ENCODE data around the gene DACT1. TPM values are rescaled to one million over a fixed set of nuclear protein-coding genes. Genes with fewer than 3 reads are reported as not detected.

Gene DACT1
- total and polyA plus RNA-seq, 2 of the 13 experiments (the other 11 are each of a cell fraction or from before 2014, with no cell fraction given), result 0.01 TPM; not detected in 1

GRCh38 chr14:58656671-58657411 lies 19.1 kb downstream of the DACT1 start:
- Histone ChIP-seq H3K27ac (ENCODE audit: extremely low read length, insufficient read depth, low read length) (no peak overlapping the region), H3K79me2 (ENCODE audit: insufficient read depth, low read length) (no peaks in the 10 kb centered on the region), H3K9ac (ENCODE audit: insufficient read depth, low read depth, low read length) (no peak overlapping the region), H3K9me3 (ENCODE audit: low read length) (no peaks in the 10 kb centered on the region), H3K4me3 (replicated peaks in 1 of 3; ENCODE audit: insufficient read depth in 1 of 3, low read depth in 2 of 3, low read length in 3 of 3) (no peak overlapping the region), H3K36me3 (replicated peaks in 1 of 2; ENCODE audit: control insufficient read depth in 1 of 2, insufficient read depth in 2 of 2, low read length in 2 of 2) (no peaks in the 10 kb centered on the region), H3K27me3 (ENCODE audit: control insufficient read depth in 1 of 2, insufficient read depth in 2 of 2, low read length in 2 of 2) (no peaks in the 10 kb centered on the region), H4K20me1 (ENCODE audit: insufficient read depth, low read length) (no peaks in the 10 kb centered on the region), H3K4me1 (ENCODE audit: insufficient read depth, low read length) (no peaks in the 10 kb centered on the region), H2AFZ (ENCODE audit: low read length) (no peak overlapping the region), H3K4me2 (ENCODE audit: low read depth, low read length) (no peak overlapping the region)
- in situ Hi-C loops (cut with HindIII; ENCODE audit: extremely low pct_ligation_motif_present, low pct_unique_long_range_greater_than_20kb) (no loop called here), intact Hi-C loops (cut with micrococcal nuclease; ENCODE audit: unreplicated experiment) (no loop called here)
- CTCF ChIA-PET (ENCODE audit: low intra/inter-chr PET ratio, low total read pairs), result no interaction called here
- ATAC-seq (no peak), FAIRE-seq (no peak), DNase-seq (ENCODE audit: low spot score) (no peak)
- POLR2A ChIA-PET, result no interaction called here
- 4% methylated on average over 3 of the region's 3 CpGs for WGBS (ENCODE audit: low lambda C conversion rate)
- BruUV-seq (replicated peaks), result no TSS peak
- no peak for TF ChIP-seq PCBP1 (IDR thresholded peaks at IDR 0.05; ENCODE audit: borderline replicate concordance, low read depth, low read length)
- TF ChIP-seq PRMT3 (CRISPR knock-in tag; IDR thresholded peaks at IDR 0.05; ENCODE audit: borderline replicate concordance, low read depth), result no peak
- TF ChIP-seq ZFY (CRISPR knock-in tag; IDR thresholded peaks at IDR 0.05), result no peak
- TF ChIP-seq FOXA3 (CRISPR knock-in tag; IDR thresholded peaks at IDR 0.05), result no peak
- TF ChIP-seq, protein P1, sequence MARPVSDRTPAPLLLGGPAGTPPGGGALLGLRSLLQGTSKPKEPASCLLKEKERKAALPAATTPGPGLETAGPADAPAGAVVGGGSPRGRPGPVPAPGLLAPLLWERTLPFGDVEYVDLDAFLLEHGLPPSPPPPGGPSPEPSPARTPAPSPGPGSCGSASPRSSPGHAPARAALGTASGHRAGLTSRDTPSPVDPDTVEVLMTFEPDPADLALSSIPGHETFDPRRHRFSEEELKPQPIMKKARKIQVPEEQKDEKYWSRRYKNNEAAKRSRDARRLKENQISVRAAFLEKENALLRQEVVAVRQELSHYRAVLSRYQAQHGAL (CRISPR knock-in tag; IDR thresholded peaks at IDR 0.05; ENCODE audit: not compliant biosample characterization), result no peak
- no peak for TF ChIP-seq NFKBIZ (CRISPR knock-in tag; IDR thresholded peaks at IDR 0.05)
- no peak for TF ChIP-seq KLF16 (CRISPR knock-in tag; IDR thresholded peaks at IDR 0.05)
- TF ChIP-seq ZNF614 (CRISPR knock-in tag; IDR thresholded peaks at IDR 0.05; ENCODE audit: borderline replicate concordance), result no peak
- no peak for TF ChIP-seq ATF1 (CRISPR knock-in tag; IDR thresholded peaks at IDR 0.05)
- no peak for TF ChIP-seq KLF12 (CRISPR knock-in tag; IDR thresholded peaks at IDR 0.05; ENCODE audit: borderline replicate concordance)
- TF ChIP-seq HNRNPL (IDR thresholded peaks at IDR 0.05; ENCODE audit: low read depth, low read length), result no peak
- TF ChIP-seq FOXP4 (CRISPR knock-in tag; IDR thresholded peaks at IDR 0.05), result no peak
- no peak for TF ChIP-seq POLR2AphosphoS2 (IDR thresholded peaks at IDR 0.05; ENCODE audit: low read depth, low read length)
- TF ChIP-seq ZNF407 (CRISPR knock-in tag; IDR thresholded peaks at IDR 0.05; ENCODE audit: not compliant biosample characterization), result no peak

Measured in HepG2 (cell line).